GM23338 (cell line): ENCODE results near the gene KIF18B.

Experiments
- CREB1 ChIP-seq: fragments of 250-450 bp; sonication (Bioruptor Pico); IDR thresholded peaks from 2 replicates; pipeline ENCODE4 v1.5.0; 2020; ENCODE audit warnings: low read depth, mild to moderate bottlenecking, moderate library complexity
- CTCF ChIP-seq, 2 experiments: fragments of 200-600 bp in 1 of 2; sonication (generic) in 1 of 2; conservative IDR thresholded peaks; 2 replicates each; pipeline versions ENCODE4 v1.5.1 to v1.6.1; 2016 to 2017; ENCODE audit warnings: antibody characterized with exemption in 2 of 2, low read depth in 2 of 2, mild to moderate bottlenecking in 2 of 2, moderate library complexity in 1 of 2

- no peak for TF ChIP-seq CTCF (conservative IDR thresholded peaks at IDR 0.05; ENCODE audit: low read depth in 2 of 2)
- TF ChIP-seq CREB1 (CRISPR knock-in tag) = no peak
Measured at GRCh38 chr17:44901411-44901921, 46.1 kb downstream of the KIF18B start.
